Fibroblast of gingiva (primary cell): ENCODE data around the gene PCARE.
"Not testable (repeated sequence)": the region's sequence is repeated elsewhere in the genome, so short reads cannot be mapped to it uniquely, and the experiment has no call there.

ENCODE experiments used
- DNase-seq: peaks from one replicate; pipeline ENCODE4 v3.0.0-alpha.2; 2011; ENCODE audit warnings: low read depth

PCARE gene

GRCh38 chr2:29074411-29074810 is at the start of gene PCARE:
TSS of gene PCARE (minus strand) at chr2:29074523. CDS start at chr2:29074261, 262 bp downstream.
- no peak for DNase-seq

GRCh38 chr2:29123617-29124349 is 49.5 kb upstream of the PCARE start:
- DNase-seq = peak; percentile 36

- DNase-seq = no peak
These were observed 46.5 kb upstream of the PCARE start for GRCh38 chr2:29120846-29121245.

GRCh38 chr2:29119211-29119610 is 44.9 kb upstream of the PCARE start:
- DNase-seq = no peak

- DNase-seq = no peak
These were observed 43.4 kb upstream of the PCARE start for GRCh38 chr2:29117636-29118303.

GRCh38 chr2:29115797-29116781 is 41.8 kb upstream of the PCARE start:
- peak; percentile 88 for DNase-seq

- DNase-seq = peak; percentile 61
These were observed 40.8 kb upstream of the PCARE start, which contains the start of gene CLIP4 for GRCh38 chr2:29114946-29115609. TSS of gene CLIP4 (plus strand) at chr2:29115415. CDS start at chr2:29121389, 5,974 bp downstream.

- DNase-seq = no peak
These were observed 40.2 kb upstream of the PCARE start for GRCh38 chr2:29114586-29114945.

GRCh38 chr2:29113891-29114321 is 39.6 kb upstream of the PCARE start:
- peak; percentile 67 for DNase-seq

- no peak for DNase-seq
These were observed 38.8 kb upstream of the PCARE start for GRCh38 chr2:29113027-29113686.

- no peak for DNase-seq
These were observed 38.1 kb upstream of the PCARE start for GRCh38 chr2:29112379-29112778.

- DNase-seq = no peak
These were observed 36.7 kb upstream of the PCARE start for GRCh38 chr2:29110916-29111535.

GRCh38 chr2:29109246-29109645 is 34.9 kb upstream of the PCARE start:
- no peak for DNase-seq

- DNase-seq = peak; percentile 94
These were observed 33.9 kb upstream of the PCARE start for GRCh38 chr2:29108225-29108624.

- not testable (repeated sequence) for DNase-seq
These were observed 33.2 kb upstream of the PCARE start for GRCh38 chr2:29107547-29107946.

GRCh38 chr2:29106980-29107388 is 32.7 kb upstream of the PCARE start:
- DNase-seq = peak; percentile 91

GRCh38 chr2:29106256-29106655 is 31.9 kb upstream of the PCARE start:
- no peak for DNase-seq

- DNase-seq = no peak
These were observed 31.1 kb upstream of the PCARE start for GRCh38 chr2:29105375-29105774.

- no peak for DNase-seq
These were observed 30.4 kb upstream of the PCARE start for GRCh38 chr2:29104688-29105087.

- DNase-seq = no peak
These were observed 26.2 kb upstream of the PCARE start for GRCh38 chr2:29100564-29100963.

GRCh38 chr2:29097569-29097968 is 23.2 kb upstream of the PCARE start:
- DNase-seq = no peak
